ENCODE results near the gene STAG1. TPM values are rescaled to one million over a fixed set of nuclear protein-coding genes. Genes with fewer than 3 reads are reported as not detected.

STAG1 gene
- total and polyA plus RNA-seq, 4 donors, result 4.6 to 28.0 (median 16.6) TPM

DNA sequence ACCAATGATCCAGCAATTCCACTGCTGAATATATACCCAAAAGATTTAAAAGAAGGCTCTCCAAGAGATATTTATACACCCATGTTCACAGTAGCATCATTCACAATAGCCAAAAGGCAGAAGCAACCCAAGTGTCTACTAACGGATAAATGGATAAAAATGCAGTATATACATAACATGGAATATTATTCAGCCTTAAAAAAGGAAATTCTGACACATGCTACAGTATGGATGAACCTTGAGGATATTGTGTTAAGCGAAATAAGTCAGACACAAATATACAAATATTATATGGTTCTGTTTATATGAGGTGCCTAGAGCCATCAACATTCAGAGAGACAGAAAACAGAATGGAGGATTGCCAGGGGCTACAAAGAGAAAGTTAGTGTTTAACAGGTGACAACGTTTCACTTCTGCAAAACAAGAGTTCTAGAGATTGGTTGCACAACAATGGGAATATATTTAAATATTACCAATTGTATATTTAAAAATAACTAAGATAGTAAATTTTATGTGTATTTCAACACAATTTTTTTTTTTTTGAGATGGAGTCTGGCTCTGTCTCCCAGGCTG lies 69.4 kb downstream of the STAG1 start:
- WGBS, result 77% methylated on average over 3 of the region's 3 CpGs
- Histone ChIP-seq H3K4me3 (ENCODE audit: low read depth in 1 of 3, low read length in 3 of 3) (no peak overlapping the region), H3K36me3 (ENCODE audit: control insufficient read depth in 4 of 4, insufficient read depth in 3 of 4, low read depth in 1 of 4, low read length in 3 of 4) (no peaks in the 10 kb centered on the region), H3K9me3 (ENCODE audit: control insufficient read depth in 4 of 4, low read length in 3 of 4) (no peaks in the 10 kb centered on the region), H3K27me3 (ENCODE audit: control insufficient read depth in 4 of 4, insufficient read depth in 4 of 4, low read length in 3 of 4) (no peaks in the 10 kb centered on the region), H3K27ac (ENCODE audit: low read depth in 1 of 2, low read length in 2 of 2) (no peak overlapping the region), H3K4me1 (ENCODE audit: control insufficient read depth in 4 of 4, insufficient read depth in 4 of 4, low read length in 3 of 4) (no peaks in the 10 kb centered on the region), H3K9ac (ENCODE audit: low read depth in 1 of 2, low read length in 2 of 2) (no peak overlapping the region)
- DNase-seq (ENCODE audit: low spot score), result no peak
- TF ChIP-seq HNF4A (conservative IDR thresholded peaks at IDR 0.05), result no peak
- TF ChIP-seq, protein P1, sequence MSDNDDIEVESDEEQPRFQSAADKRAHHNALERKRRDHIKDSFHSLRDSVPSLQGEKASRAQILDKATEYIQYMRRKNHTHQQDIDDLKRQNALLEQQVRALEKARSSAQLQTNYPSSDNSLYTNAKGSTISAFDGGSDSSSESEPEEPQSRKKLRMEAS (IDR thresholded peaks at IDR 0.05), result no peak
- no peak for TF ChIP-seq JUND (IDR thresholded peaks at IDR 0.05)
- no peak for TF ChIP-seq HNF4G (IDR thresholded peaks at IDR 0.05)
- no peak for TF ChIP-seq TAF1 (conservative IDR thresholded peaks at IDR 0.05)
- no peak for TF ChIP-seq SP1 (IDR thresholded peaks at IDR 0.05)

DNA sequence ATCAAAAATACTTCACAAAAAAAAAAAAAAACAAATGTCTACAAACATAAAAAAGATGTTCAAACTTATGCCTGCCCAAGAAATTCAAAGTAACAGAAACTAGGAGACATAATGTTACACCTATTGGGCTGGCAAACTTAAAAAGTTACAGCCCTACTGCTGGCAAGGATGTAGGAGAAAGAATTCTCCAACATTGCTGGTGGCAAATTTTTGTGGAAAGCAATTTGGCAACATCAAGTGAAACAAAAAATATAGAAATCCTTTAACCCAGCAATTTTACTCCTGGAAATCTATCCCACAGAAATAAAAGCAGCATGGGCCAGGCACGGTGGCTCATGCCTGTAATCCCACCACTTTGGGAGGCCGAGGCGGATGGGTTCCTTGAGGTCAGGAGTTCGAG lies 73.2 kb downstream of the STAG1 start:
- no peaks in the 10 kb centered on the region for H3K9me3 ChIP-seq (ENCODE audit: control insufficient read depth in 4 of 4, low read length in 3 of 4)
- no peak overlapping the region for H3K27ac ChIP-seq (ENCODE audit: low read depth in 1 of 2, low read length in 2 of 2)
- H3K4me1 ChIP-seq (ENCODE audit: control insufficient read depth in 4 of 4, insufficient read depth in 4 of 4, low read length in 3 of 4), result peaks cover 0 to 3% (median 0%) of the 10 kb centered on the region in 4 donors
- H3K36me3 ChIP-seq (ENCODE audit: control insufficient read depth in 4 of 4, insufficient read depth in 3 of 4, low read depth in 1 of 4, low read length in 3 of 4), result no peaks in the 10 kb centered on the region
- H3K9ac ChIP-seq (ENCODE audit: low read depth in 1 of 2, low read length in 2 of 2), result no peak overlapping the region
- WGBS, result 98% methylated on average over 4 of the region's 4 CpGs
- H3K4me3 ChIP-seq (ENCODE audit: low read depth in 1 of 3, low read length in 3 of 3), result no peak overlapping the region
- no peaks in the 10 kb centered on the region for H3K27me3 ChIP-seq (ENCODE audit: control insufficient read depth in 4 of 4, insufficient read depth in 4 of 4, low read length in 3 of 4)
- TF ChIP-seq FOXA1 (IDR thresholded peaks at IDR 0.05) (no peak), RXRA (IDR thresholded peaks at IDR 0.05) (no peak), YY1 (IDR thresholded peaks at IDR 0.05) (no peak), HNF4G (IDR thresholded peaks at IDR 0.05) (no peak), SP1 (IDR thresholded peaks at IDR 0.05) (no peak), HNF4A (conservative IDR thresholded peaks at IDR 0.05) (no peak), GABPA (IDR thresholded peaks at IDR 0.05 in 1 of 2, conservative IDR thresholded peaks at IDR 0.05 in 1 of 2) (no peak), FOXA2 (IDR thresholded peaks at IDR 0.05) (no peak), TAF1 (conservative IDR thresholded peaks at IDR 0.05) (no peak), RAD21 (IDR thresholded peaks at IDR 0.05) (no peak), JUND (IDR thresholded peaks at IDR 0.05) (no peak), EGR1 (IDR thresholded peaks at IDR 0.05; ENCODE audit: low read depth in 2 of 2) (no peak), NR2F2 (IDR thresholded peaks at IDR 0.05) (no peak)
- TF ChIP-seq, protein P1 (IDR thresholded peaks at IDR 0.05), result no peak
- TF ChIP-seq, protein P2, sequence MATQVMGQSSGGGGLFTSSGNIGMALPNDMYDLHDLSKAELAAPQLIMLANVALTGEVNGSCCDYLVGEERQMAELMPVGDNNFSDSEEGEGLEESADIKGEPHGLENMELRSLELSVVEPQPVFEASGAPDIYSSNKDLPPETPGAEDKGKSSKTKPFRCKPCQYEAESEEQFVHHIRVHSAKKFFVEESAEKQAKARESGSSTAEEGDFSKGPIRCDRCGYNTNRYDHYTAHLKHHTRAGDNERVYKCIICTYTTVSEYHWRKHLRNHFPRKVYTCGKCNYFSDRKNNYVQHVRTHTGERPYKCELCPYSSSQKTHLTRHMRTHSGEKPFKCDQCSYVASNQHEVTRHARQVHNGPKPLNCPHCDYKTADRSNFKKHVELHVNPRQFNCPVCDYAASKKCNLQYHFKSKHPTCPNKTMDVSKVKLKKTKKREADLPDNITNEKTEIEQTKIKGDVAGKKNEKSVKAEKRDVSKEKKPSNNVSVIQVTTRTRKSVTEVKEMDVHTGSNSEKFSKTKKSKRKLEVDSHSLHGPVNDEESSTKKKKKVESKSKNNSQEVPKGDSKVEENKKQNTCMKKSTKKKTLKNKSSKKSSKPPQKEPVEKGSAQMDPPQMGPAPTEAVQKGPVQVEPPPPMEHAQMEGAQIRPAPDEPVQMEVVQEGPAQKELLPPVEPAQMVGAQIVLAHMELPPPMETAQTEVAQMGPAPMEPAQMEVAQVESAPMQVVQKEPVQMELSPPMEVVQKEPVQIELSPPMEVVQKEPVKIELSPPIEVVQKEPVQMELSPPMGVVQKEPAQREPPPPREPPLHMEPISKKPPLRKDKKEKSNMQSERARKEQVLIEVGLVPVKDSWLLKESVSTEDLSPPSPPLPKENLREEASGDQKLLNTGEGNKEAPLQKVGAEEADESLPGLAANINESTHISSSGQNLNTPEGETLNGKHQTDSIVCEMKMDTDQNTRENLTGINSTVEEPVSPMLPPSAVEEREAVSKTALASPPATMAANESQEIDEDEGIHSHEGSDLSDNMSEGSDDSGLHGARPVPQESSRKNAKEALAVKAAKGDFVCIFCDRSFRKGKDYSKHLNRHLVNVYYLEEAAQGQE (IDR thresholded peaks at IDR 0.05), result no peak
- TF ChIP-seq, protein P3, sequence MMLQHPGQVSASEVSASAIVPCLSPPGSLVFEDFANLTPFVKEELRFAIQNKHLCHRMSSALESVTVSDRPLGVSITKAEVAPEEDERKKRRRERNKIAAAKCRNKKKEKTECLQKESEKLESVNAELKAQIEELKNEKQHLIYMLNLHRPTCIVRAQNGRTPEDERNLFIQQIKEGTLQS (IDR thresholded peaks at IDR 0.05), result no peak
- TF ChIP-seq, protein P4, sequence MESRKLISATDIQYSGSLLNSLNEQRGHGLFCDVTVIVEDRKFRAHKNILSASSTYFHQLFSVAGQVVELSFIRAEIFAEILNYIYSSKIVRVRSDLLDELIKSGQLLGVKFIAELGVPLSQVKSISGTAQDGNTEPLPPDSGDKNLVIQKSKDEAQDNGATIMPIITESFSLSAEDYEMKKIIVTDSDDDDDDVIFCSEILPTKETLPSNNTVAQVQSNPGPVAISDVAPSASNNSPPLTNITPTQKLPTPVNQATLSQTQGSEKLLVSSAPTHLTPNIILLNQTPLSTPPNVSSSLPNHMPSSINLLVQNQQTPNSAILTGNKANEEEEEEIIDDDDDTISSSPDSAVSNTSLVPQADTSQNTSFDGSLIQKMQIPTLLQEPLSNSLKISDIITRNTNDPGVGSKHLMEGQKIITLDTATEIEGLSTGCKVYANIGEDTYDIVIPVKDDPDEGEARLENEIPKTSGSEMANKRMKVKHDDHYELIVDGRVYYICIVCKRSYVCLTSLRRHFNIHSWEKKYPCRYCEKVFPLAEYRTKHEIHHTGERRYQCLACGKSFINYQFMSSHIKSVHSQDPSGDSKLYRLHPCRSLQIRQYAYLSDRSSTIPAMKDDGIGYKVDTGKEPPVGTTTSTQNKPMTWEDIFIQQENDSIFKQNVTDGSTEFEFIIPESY (IDR thresholded peaks at IDR 0.05), result no peak
- TF ChIP-seq, protein P5, sequence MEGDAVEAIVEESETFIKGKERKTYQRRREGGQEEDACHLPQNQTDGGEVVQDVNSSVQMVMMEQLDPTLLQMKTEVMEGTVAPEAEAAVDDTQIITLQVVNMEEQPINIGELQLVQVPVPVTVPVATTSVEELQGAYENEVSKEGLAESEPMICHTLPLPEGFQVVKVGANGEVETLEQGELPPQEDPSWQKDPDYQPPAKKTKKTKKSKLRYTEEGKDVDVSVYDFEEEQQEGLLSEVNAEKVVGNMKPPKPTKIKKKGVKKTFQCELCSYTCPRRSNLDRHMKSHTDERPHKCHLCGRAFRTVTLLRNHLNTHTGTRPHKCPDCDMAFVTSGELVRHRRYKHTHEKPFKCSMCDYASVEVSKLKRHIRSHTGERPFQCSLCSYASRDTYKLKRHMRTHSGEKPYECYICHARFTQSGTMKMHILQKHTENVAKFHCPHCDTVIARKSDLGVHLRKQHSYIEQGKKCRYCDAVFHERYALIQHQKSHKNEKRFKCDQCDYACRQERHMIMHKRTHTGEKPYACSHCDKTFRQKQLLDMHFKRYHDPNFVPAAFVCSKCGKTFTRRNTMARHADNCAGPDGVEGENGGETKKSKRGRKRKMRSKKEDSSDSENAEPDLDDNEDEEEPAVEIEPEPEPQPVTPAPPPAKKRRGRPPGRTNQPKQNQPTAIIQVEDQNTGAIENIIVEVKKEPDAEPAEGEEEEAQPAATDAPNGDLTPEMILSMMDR (IDR thresholded peaks at IDR 0.05; ENCODE audit: low read depth, low read length, missing input control), result no peak
- no peak for DNase-seq (ENCODE audit: low spot score)
